NCI-H69 (cell line): ENCODE results near the gene C5.
"Not testable (repeated sequence)": the region's sequence is repeated elsewhere in the genome, so short reads cannot be mapped to it uniquely, and the experiment has no call there.

ENCODE experiments used
- DNase-seq: peaks from one replicate; lab custom pipeline; 2025; lab: John Stamatoyannopoulos, UW

C5 gene

GRCh38 chr9:121048618-121049017 lies 1.5 kb downstream of the C5 start:
- DNase-seq = no peak

DNA sequence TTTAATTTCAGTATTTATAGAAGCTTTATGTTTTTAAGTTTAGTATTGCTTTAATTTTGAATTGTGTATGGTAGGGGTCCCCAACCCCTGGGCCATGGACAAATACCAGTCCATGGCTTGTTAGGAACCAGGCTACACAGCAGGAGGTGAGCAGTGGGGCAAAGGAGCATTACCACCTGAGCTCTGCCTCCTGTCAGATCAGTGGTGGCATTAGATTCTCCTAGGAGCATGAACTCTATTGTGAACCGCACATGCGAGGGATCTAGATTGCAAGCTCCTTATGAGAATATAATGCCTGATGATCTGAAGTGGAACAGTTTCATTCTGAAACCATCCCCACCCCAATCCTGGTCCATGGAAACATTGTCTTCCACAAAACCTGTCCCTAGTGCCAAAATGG lies 1.9 kb downstream of the C5 start:
- DNase-seq = no peak

DNA sequence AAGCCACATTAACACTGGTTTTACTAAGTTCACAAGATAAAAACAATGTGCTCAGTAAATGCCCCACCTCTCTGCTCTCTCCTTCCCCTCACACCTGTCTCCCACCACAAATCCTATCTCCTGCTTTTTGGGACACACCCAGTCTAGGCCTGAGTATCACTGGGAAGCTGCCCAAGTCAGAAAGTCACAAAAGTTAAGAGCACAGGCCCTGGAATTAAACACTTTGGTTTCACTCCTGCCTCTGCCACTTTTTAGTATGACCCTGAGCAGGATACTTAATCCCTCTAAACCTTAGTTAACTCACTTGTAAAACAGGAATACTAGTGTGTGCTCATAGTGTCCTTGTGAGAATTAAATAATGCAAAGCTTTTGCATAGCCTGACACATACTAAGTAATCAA lies 11.3 kb downstream of the C5 start:
- no peak for DNase-seq

DNA sequence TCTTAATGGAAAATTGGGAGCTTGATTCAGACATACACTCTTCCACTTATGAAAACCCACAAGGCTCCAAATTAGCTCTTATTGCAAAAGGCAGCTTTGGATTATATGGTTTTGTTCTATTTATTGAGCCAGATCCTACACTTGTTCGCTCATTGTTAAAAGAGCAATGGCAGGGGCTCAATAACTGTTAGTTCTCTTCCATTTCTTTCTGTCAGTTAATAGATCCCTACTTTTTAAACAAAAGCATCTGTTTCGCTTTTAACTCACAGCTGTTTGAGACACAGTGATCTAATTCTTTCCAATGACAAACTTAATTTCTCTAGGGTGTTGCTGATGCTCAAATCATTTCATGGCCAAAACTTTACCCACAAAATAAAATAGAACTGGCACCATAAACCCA lies 11.7 kb downstream of the C5 start:
- DNase-seq = no peak

- DNase-seq = not testable (repeated sequence)
Measured at GRCh38 chr9:121035717-121036116, 14.4 kb downstream of the C5 start.

- DNase-seq = no peak
Measured at GRCh38 chr9:121034529-121034928, 15.5 kb downstream of the C5 start.

DNA sequence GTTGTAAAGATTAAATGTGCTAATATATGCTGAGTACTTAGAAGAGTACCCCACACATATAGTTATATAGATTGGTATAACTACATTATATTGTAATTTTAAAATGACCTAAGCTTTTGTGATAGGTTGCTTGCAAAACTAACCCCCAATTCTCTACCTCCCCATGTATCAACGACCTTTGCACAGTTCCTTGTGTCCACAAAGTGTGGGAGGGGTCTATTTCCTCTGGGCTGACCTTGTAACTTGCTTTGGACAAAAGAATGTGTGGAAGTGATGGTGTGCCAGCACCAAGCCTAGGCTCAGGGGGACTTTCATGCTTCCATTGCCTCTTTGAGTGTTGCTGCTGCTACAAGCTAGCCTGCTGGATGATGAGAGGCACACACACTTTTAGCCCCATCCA lies 20.6 kb downstream of the C5 start:
- no peak for DNase-seq

- not testable (repeated sequence) for DNase-seq
Measured at GRCh38 chr9:121028285-121028684, 21.8 kb downstream of the C5 start.

GRCh38 chr9:121026768-121027167 lies 23.3 kb downstream of the C5 start:
- no peak for DNase-seq

GRCh38 chr9:121026260-121026691 lies 23.8 kb downstream of the C5 start:
- no peak for DNase-seq

DNA sequence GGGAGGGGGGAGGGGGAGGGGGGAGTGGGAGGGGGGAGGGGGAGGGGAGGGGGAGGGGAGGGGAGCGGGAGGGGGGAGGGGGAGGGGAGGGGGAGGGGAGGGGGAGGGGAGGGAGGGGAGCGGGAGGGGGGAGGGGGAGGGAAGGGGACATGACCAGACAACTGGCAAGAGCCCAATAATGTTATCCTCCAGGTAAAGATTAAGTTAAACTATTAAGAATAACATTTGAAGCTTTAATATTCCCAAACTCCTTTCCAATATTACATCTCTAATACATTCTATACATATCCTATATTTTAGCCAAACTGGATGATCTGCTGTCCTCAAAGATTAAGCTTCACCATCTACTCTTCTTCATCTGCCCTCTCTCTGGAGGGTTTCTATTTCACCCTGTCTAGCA lies 25.8 kb downstream of the C5 start:
- DNase-seq = no peak

DNA sequence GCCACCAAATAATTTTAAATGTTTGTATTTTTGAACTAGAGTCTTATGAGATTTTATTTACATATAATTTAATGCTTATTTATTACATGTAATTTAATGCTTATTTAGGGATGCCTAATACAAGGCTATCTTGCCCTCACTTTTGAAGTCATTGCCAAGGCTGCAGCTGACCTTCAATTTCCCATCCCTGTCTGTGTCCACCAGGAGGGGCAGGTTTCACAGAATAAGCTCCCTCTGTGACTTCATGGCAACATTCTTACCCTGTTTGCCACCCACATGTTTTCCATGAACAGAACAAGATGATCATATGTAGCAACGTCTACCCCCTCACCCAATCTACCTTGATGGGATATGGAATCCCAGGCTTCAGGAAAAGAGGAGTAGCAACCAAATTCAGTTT lies 27.0 kb downstream of the C5 start:
- peak; percentile 12 for DNase-seq

- DNase-seq = peak; percentile 29
Measured at GRCh38 chr9:121021301-121021700, 28.8 kb downstream of the C5 start.

DNA sequence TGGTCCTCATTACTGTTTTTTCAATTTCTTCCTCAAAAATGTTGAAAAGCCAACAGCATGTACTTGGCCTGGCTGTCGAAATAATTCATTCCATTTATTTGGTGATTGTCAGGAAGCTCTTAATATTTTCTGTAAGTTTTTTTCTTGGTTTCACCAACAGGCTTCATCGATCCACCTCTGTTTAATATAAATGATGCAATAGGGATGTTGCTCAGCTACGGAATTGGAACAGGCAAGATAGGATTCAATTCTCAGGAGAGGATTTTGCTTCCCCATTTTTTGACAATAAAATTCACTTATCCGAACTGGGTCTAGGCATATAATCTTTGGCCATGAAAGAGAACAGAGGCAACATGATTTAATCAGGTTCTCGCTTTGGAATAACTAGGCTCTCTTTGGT lies 30.8 kb downstream of the C5 start:
- no peak for DNase-seq

GRCh38 chr9:121013911-121014310 lies 36.2 kb downstream of the C5 start:
- no peak for DNase-seq

DNA sequence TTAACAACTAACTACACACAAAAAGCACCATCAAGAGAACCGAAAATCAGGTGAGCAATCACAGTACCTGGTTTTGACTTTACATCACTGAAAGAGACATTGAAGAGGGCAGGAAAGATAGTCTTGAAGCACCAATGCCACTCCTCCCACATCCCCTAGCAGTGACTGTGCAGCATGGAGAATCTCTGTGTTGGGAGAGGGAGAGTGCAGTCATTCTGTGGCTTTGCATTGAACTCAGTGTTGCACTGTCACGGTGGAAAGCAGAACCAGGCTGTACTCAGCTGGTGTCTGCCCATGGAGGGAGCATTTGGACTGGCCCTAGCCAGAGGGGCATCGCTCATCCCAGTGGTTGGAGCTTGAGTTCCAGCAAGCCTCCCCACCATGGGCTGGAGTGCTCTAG lies 40.4 kb downstream of the C5 start:
- DNase-seq = no peak

DNA sequence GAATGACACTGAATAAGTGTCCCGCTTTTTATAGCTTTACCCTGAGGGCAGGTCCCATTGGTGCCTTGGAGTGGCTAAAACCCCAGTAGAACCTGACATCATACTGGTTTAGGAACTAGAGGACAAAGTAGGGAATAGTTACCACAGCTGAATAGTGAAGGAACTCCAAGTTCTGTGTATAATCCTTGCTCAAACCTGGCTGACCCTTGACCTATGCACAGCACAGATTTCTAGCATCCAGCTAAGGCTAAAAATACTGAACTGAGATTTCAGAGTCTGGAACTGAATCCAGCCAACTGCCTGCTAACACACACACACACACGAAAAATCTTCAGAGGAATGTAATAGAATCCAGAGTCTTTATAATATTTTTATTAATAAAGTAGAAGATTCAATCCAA lies 50.8 kb downstream of the C5 start:
- no peak for DNase-seq

DNA sequence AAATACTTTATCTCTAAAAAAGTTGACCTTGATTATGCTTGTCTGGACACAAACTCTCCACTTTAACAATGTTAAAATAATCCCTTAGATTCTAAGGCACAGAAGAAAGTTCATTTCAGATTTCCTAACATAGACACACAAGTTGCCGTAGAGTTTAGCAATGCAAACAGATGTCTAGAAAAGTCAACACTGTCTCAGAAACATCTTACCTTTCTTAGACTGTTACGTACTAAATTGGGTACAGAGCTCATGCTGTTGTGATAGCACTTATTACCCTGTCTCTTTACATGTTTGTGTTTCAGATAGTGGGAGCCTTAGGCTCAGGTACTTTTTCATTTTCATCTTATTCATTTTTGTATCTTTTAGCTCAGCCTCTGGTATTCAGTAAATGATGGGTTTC lies 52.0 kb downstream of the C5 start:
- DNase-seq = no peak

- no peak for DNase-seq
Measured at GRCh38 chr9:120997502-120997901, 52.6 kb downstream of the C5 start.

GRCh38 chr9:120996409-120996808 lies 53.7 kb downstream of the C5 start:
- DNase-seq = no peak

DNA sequence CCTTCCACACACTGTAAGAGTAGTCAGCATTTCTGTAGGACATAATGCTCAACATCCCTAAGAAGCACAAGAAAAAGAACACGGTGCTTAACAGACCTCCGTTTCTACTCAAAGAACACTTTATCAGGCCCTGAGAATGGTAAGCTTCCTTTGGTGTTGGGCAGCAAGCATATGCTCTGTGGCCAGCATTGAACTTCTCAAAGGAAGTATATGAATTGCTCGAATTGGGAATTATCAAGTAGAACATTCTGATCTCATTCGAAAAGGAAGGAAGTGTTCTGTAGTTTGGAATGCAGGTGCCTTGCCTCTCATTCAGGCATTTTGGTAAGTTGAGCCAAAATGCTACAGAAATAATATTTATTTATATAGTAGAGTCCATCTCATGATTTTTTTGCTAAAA lies 61.0 kb downstream of the C5 start:
- DNase-seq = no peak

- DNase-seq = peak; percentile 71
Measured at GRCh38 chr9:120985819-120986222, 64.3 kb downstream of the C5 start.

- DNase-seq = no peak
Measured at GRCh38 chr9:120983259-120983837, 66.7 kb downstream of the C5 start.

DNA sequence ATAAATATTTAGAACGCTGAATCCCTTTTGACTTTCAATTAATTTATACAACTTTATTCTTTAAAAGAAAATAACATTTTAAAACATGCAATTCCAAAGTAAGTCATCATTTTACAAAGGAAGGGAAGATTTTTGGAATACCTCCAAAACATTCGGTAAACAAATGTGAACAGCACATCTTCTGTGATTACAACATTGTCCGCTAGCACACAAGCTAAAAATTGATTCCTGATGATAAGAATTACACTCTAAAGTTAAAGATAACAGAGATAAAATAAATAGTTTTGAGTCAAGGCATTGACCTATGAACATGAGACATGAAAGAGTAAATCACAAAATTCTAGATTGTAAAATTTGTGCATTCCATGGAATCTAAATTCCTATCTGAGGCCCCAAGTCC lies 67.2 kb downstream of the C5 start:
- DNase-seq = no peak

DNA sequence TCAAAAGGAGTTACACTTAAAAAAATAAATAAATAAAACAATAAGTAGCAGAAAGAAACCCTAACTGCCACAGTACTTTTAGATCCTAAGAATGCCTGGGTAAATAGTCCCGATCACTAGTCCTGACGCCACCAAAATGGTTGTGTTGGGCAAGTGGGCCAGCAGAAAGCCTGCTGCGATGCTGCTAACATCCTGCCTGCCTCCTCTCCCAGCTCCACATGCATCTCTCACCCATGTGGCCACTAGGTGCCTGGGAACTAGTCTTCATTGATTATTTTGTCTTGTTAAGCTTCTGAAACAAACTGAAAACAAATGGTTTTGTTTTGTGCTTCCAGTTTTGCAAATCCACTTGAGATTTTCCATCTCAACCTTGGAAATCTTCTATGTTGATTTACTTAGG lies 69.1 kb downstream of the C5 start:
- peak; percentile 68 for DNase-seq
